Measurements from ENCODE around the gene RAD50.

Gene RAD50

GRCh38 chr5:132601071-132601728 lies 44.4 kb downstream of the RAD50 start (continued):
- no peak for TF ChIP-seq ZFP30 (CRISPR knock-in tag; IDR thresholded peaks at IDR 0.05)

- no peak for TF ChIP-seq POU6F1 (CRISPR knock-in tag; IDR thresholded peaks at IDR 0.05; ENCODE audit: borderline replicate concordance, low read depth)
- no peak for TF ChIP-seq BACH2 (CRISPR knock-in tag; IDR thresholded peaks at IDR 0.05; ENCODE audit: borderline replicate concordance)
- TF ChIP-seq ISL1 (CRISPR knock-in tag; IDR thresholded peaks at IDR 0.05): no peak
- no peak for TF ChIP-seq ZC3H10 (CRISPR knock-in tag; IDR thresholded peaks at IDR 0.05)
- TF ChIP-seq TOX (CRISPR knock-in tag; IDR thresholded peaks at IDR 0.05; ENCODE audit: borderline replicate concordance): no peak
- no peak for TF ChIP-seq RARB (CRISPR knock-in tag; IDR thresholded peaks at IDR 0.05)
- TF ChIP-seq ESRRG (CRISPR knock-in tag; IDR thresholded peaks at IDR 0.05): no peak
- TF ChIP-seq TSHZ2 (CRISPR knock-in tag; IDR thresholded peaks at IDR 0.05): no peak
- TF ChIP-seq CSRNP3 (CRISPR knock-in tag; IDR thresholded peaks at IDR 0.05): no peak
- TF ChIP-seq CSDC2 (CRISPR knock-in tag; IDR thresholded peaks at IDR 0.05): no peak
- no peak for ATAC-seq
Observed at GRCh38 chr5:132607095-132607494, 50.3 kb downstream of the RAD50 start.

- ATAC-seq: no peak
- TF ChIP-seq TCF4 (CRISPR knock-in tag; IDR thresholded peaks at IDR 0.05; ENCODE audit: borderline replicate concordance) (peak; percentile 62; the same call in 1 of the 2 replicates), ZNF70 (CRISPR knock-in tag; IDR thresholded peaks at IDR 0.05) (no peak), RARB (CRISPR knock-in tag; IDR thresholded peaks at IDR 0.05) (no peak), TSHZ2 (CRISPR knock-in tag; IDR thresholded peaks at IDR 0.05) (no peak), GLIS3 (CRISPR knock-in tag; IDR thresholded peaks at IDR 0.05) (no peak), PPARA (CRISPR knock-in tag; IDR thresholded peaks at IDR 0.05; ENCODE audit: borderline replicate concordance) (no peak)
Observed at GRCh38 chr5:132608107-132608506, 51.3 kb downstream of the RAD50 start.

- ATAC-seq: no peak
- peak; percentile 97 for TF ChIP-seq ZNF8 (CRISPR knock-in tag; IDR thresholded peaks at IDR 0.05)
- no peak for TF ChIP-seq CREB5 (CRISPR knock-in tag; IDR thresholded peaks at IDR 0.05; ENCODE audit: low read depth)
- no peak for TF ChIP-seq TCF4 (CRISPR knock-in tag; IDR thresholded peaks at IDR 0.05; ENCODE audit: borderline replicate concordance)
Observed at GRCh38 chr5:132611965-132612364, 55.2 kb downstream of the RAD50 start.

Data from SK-N-SH treated with all-trans-retinoic acid at 6 μM for 48 hours (cell line).